IMR-90 (cell line): ENCODE measurements around the gene MORF4L2. TPM values are rescaled to one million over a fixed set of nuclear protein-coding genes. Genes with fewer than 3 reads are reported as not detected.
A peak's percentile ranks its signal among the peaks of the same experiment; 100 is the strongest.

Experiments used
- ATAC-seq: fragments of 200-7000 bp; cut with Tn5 transposase; 2 replicates; pipeline ENCODE4 v1.9.1; 2020; ENCODE audit warnings: low read depth, mild to moderate bottlenecking, moderate library complexity
- BruUV-seq: library from RNA; stranded (reverse); fragments of 400-500 nt; replicated peaks from 2 replicates; lab custom pipeline; 2021; lab: Mats Ljungman, UMichigan
- CTCF ChIA-PET: fragments of 300-600 bp; formaldehyde crosslinking; extraction: SDS; loops from one replicate; lab custom pipeline; 2021; ENCODE audit warnings: antibody characterized with exemption; lab: Yijun Ruan, JAX
- POLR2A ChIA-PET: fragments of 300-600 bp; sonication (Branson Sonifier 250); formaldehyde crosslinking; loops from one replicate; lab custom pipeline; 2022; ENCODE audit warnings: antibody characterized with exemption; ENCODE audit not compliant: unreplicated experiment; lab: Charles Lee
- DNase-seq: peaks from one replicate; pipeline ENCODE4 v3.0.0; 2013
- H2AFZ ChIP-seq: replicated peaks from 2 replicates; pipeline ENCODE3; 2013; ENCODE audit warnings: low read length, mild to moderate bottlenecking; ENCODE audit not compliant: poor library complexity
- H2AK5ac ChIP-seq: 2 replicates; pipeline ENCODE4 v1.6.1; 2013; ENCODE audit warnings: low read depth, low read length, inconsistent platforms
- H2AK9ac ChIP-seq: replicated peaks from 2 replicates; pipeline ENCODE3; 2013; ENCODE audit warnings: mild to moderate bottlenecking, low read depth, low read length, moderate library complexity; ENCODE audit not compliant: poor library complexity
- H2BK120ac ChIP-seq: 2 replicates; pipeline ENCODE4 v1.6.1; 2013; ENCODE audit warnings: low read depth, low read length, inconsistent platforms
- H2BK15ac ChIP-seq: 3 replicates; pipeline ENCODE4 v1.6.1; 2013; ENCODE audit warnings: low read depth, low read length, inconsistent platforms
- H2BK20ac ChIP-seq: 2 replicates; pipeline ENCODE4 v1.6.1; 2013; ENCODE audit warnings: low read depth, mild to moderate bottlenecking, inconsistent platforms, low read length, moderate library complexity
- H2BK5ac ChIP-seq: 2 replicates; pipeline ENCODE4 v1.6.1; 2013; ENCODE audit warnings: mild to moderate bottlenecking, low read depth, low read length, inconsistent platforms; ENCODE audit not compliant: poor library complexity, severe bottlenecking
- H3K14ac ChIP-seq: replicated peaks from 2 replicates; pipeline ENCODE4 v1.6.1; 2013; ENCODE audit warnings: low read depth, low read length, inconsistent platforms
- H3K18ac ChIP-seq: 2 replicates; pipeline ENCODE4 v1.6.1; 2013; ENCODE audit warnings: low read depth, low read length, control low read depth
- H3K23ac ChIP-seq: 2 replicates; pipeline ENCODE4 v1.6.1; 2013; ENCODE audit warnings: low read depth, low read length, inconsistent platforms
- H3K27ac ChIP-seq: 2 replicates; pipeline ENCODE4 v1.5.1; 2013; ENCODE audit warnings: mild to moderate bottlenecking, control low read depth, low read length; ENCODE audit not compliant: insufficient read depth
- H3K27me3 ChIP-seq: 2 replicates; pipeline ENCODE4 v1.6.1; 2013; ENCODE audit warnings: low read length; ENCODE audit not compliant: control insufficient read depth, insufficient read depth
- H3K36me3 ChIP-seq: 2 replicates; pipeline ENCODE4 v1.6.1; 2013; ENCODE audit warnings: low read length, mixed read lengths; ENCODE audit not compliant: control insufficient read depth, insufficient read depth
- H3K4ac ChIP-seq: 2 replicates; pipeline ENCODE4 v1.6.1; 2013; ENCODE audit warnings: low read depth, low read length, inconsistent platforms
- H3K4me1 ChIP-seq: 2 replicates; pipeline ENCODE4 v1.6.1; 2013; ENCODE audit warnings: low read length, mixed read lengths; ENCODE audit not compliant: control insufficient read depth, insufficient read depth
- H3K4me2 ChIP-seq: 2 replicates; pipeline ENCODE4 v1.6.1; 2013; ENCODE audit warnings: low read depth, mild to moderate bottlenecking, control low read depth, low read length, moderate library complexity
- H3K4me3 ChIP-seq: 2 replicates; pipeline ENCODE4 v1.5.1; 2013; ENCODE audit warnings: low read depth, mild to moderate bottlenecking, control low read depth, low read length, moderate library complexity; ENCODE audit not compliant: insufficient read depth
- H3K56ac ChIP-seq: 2 replicates; pipeline ENCODE4 v1.6.1; 2013; ENCODE audit warnings: low read length, inconsistent platforms; ENCODE audit not compliant: insufficient read depth; ENCODE audit errors: extremely low read depth
- H3K79me1 ChIP-seq, 2 experiments: 2 replicates each; pipeline ENCODE4 v1.6.1; 2013; ENCODE audit warnings: low read length in 2 of 2, inconsistent platforms in 1 of 2, low read depth in 1 of 2
- H3K9ac ChIP-seq: 2 replicates; pipeline ENCODE4 v1.6.1; 2013; ENCODE audit warnings: low read depth, low read length, control low read depth
- H3K9me1 ChIP-seq: 2 replicates; pipeline ENCODE4 v1.6.1; 2013; ENCODE audit warnings: low read length, inconsistent platforms; ENCODE audit not compliant: insufficient read depth
- H3K9me3 ChIP-seq: 2 replicates; pipeline ENCODE4 v1.6.1; 2013; ENCODE audit warnings: low read length; ENCODE audit not compliant: control insufficient read depth, insufficient read depth
- H4K20me1 ChIP-seq: 2 replicates; pipeline ENCODE4 v1.6.1; 2013; ENCODE audit warnings: low read length, inconsistent platforms; ENCODE audit not compliant: insufficient read depth
- H4K5ac ChIP-seq: 2 replicates; pipeline ENCODE4 v1.6.1; 2013; ENCODE audit warnings: mild to moderate bottlenecking, low read depth, low read length, control low read depth
- H4K8ac ChIP-seq, 2 experiments: 2 replicates each; pipeline ENCODE4 v1.6.1; 2013; ENCODE audit warnings: low read depth in 2 of 2, low read length in 2 of 2, control low read depth in 1 of 2, inconsistent platforms in 1 of 2
- H4K91ac ChIP-seq: 2 replicates; pipeline ENCODE4 v1.6.1; 2013; ENCODE audit warnings: low read depth, low read length, inconsistent platforms; ENCODE audit not compliant: insufficient read depth
- CEBPB ChIP-seq: IDR thresholded peaks from 2 replicates; pipeline ENCODE4 v1.6.1; 2012; ENCODE audit warnings: low read depth, low read length, improper control_type of control experiment
- CHD1 ChIP-seq: IDR thresholded peaks from 2 replicates; pipeline ENCODE4 v1.6.1; 2012; ENCODE audit warnings: low read depth, low read length, improper control_type of control experiment
- CTCF ChIP-seq: conservative IDR thresholded peaks from 2 replicates; pipeline ENCODE4 v1.5.1; 2012; ENCODE audit warnings: mild to moderate bottlenecking, low read depth, low read length, improper control_type of control experiment
- MAFK ChIP-seq: IDR thresholded peaks from 2 replicates; pipeline ENCODE4 v1.6.1; 2012; ENCODE audit warnings: low read depth, low read length, improper control_type of control experiment
- MAZ ChIP-seq: IDR thresholded peaks from 2 replicates; pipeline ENCODE4 v1.6.1; 2012; ENCODE audit warnings: low read depth, mild to moderate bottlenecking, low read length, improper control_type of control experiment, moderate library complexity, borderline replicate concordance
- MXI1 ChIP-seq: IDR thresholded peaks from 2 replicates; pipeline ENCODE4 v1.6.1; 2012; ENCODE audit warnings: low read depth, mild to moderate bottlenecking, low read length, moderate library complexity, borderline replicate concordance
- POLR2A ChIP-seq: IDR thresholded peaks from 2 replicates; pipeline ENCODE4 v1.6.1; 2012; ENCODE audit warnings: mild to moderate bottlenecking, low read depth, low read length
- RAD21 ChIP-seq: IDR thresholded peaks from 2 replicates; pipeline ENCODE4 v1.6.1; 2012; ENCODE audit warnings: low read length, improper control_type of control experiment
- RCOR1 ChIP-seq: IDR thresholded peaks from 2 replicates; pipeline ENCODE4 v1.6.1; 2012; ENCODE audit warnings: mild to moderate bottlenecking, low read length, improper control_type of control experiment; ENCODE audit not compliant: insufficient replicate concordance
- SMC3 ChIP-seq: fragments of 150-350 bp; IDR thresholded peaks from 2 replicates; pipeline ENCODE4 v1.6.1; 2016; ENCODE audit warnings: low read depth, mild to moderate bottlenecking, antibody characterized with exemption, low read length, moderate library complexity
- USF2 ChIP-seq: fragments of 150-350 bp; IDR thresholded peaks from 2 replicates; pipeline ENCODE4 v1.6.1; 2017; ENCODE audit warnings: mild to moderate bottlenecking, antibody characterized with exemption, low read length, low read depth
- WGBS, 2 experiments: methylation state at CpG; one replicate each; pipeline versions ENCODE4 v1.1.5 to v1.1.7; 2013; ENCODE audit warnings: missing lambda C conversion rate in 2 of 2; ENCODE audit not compliant: insufficient read length in 1 of 2; ENCODE audit errors: extremely low coverage in 2 of 2; 5-methylcytosine and 5-hydroxymethylcytosine counted together
- dilution Hi-C: fragments of 300-500 bp; cut with HindIII; formaldehyde crosslinking; loops from one replicate; pipeline ENCODE4 v1.14.3; 2018; ENCODE audit warnings: low sequenced_read_pairs; ENCODE audit not compliant: unreplicated experiment
- in situ Hi-C: fragments of 300-500 bp; cut with MboI; formaldehyde crosslinking; loops from 3 replicates; pipeline ENCODE4 v1.14.3; 2019; ENCODE audit warnings: low sequenced_read_pairs, inconsistent platforms, mixed read lengths
- intact Hi-C: fragments of 100-400 bp; cut with micrococcal nuclease; formaldehyde crosslinking; loops from 2 replicates; pipeline ENCODE4 v1.10.0; 2022
- polyA plus RNA-seq, 3 experiments: library from polyadenylated mRNA; depleted of rRNA; stranded (reverse); fragments of >200 nt; gene quantifications; 2 replicates each; pipeline ENCODE4 v1.2.3, GENCODE V29; 2012; ENCODE audit warnings: low replicate concordance in 1 of 3
- total RNA-seq: library from RNA; depleted of rRNA; stranded (reverse); fragments of >200 nt; gene quantifications from 2 replicates; pipeline ENCODE4 v1.2.3, GENCODE V29; 2012

Gene MORF4L2
- total and polyA plus RNA-seq, 2 of the 4 experiments (the other 2 are of a cell fraction): 795 to 1,218 TPM

GRCh38 chrX:103688946-103689345 lies 2.4 kb upstream of the MORF4L2 start:
- no peak overlapping the region for H2BK15ac ChIP-seq
- peaks cover under 1% of the 10 kb centered on the region for H3K36me3 ChIP-seq
- no peak overlapping the region for H3K23ac ChIP-seq
- no peak overlapping the region for H3K18ac ChIP-seq
- WGBS, 2 experiments: no CpG with 5 or more reads among the region's 4 CpGs
- H3K27ac ChIP-seq: no peak overlapping the region
- H3K4me3 ChIP-seq: no peak overlapping the region
- H3K9ac ChIP-seq: no peak overlapping the region
- H3K9me1 ChIP-seq: no peaks in the 10 kb centered on the region
- H3K4me2 ChIP-seq: no peak overlapping the region
- no TSS peak for BruUV-seq
- H3K27me3 ChIP-seq: peaks cover 8% of the 10 kb centered on the region; the same call in 1 of the 2 replicates
- ChIA-PET CTCF (no interaction called here), POLR2A (no interaction called here)
- H4K8ac ChIP-seq: peak overlapping the region in 1 of 2 experiments; percentile 31; a peak in 1 of 4 replicates
- H4K20me1 ChIP-seq: peaks cover 9% of the 10 kb centered on the region; the same call in 1 of the 2 replicates
- no peak overlapping the region for H2AK9ac ChIP-seq
- no peaks in the 10 kb centered on the region for H3K9me3 ChIP-seq
- no peak overlapping the region for H2AK5ac ChIP-seq
- no peak overlapping the region for H3K56ac ChIP-seq
- H4K91ac ChIP-seq: no peak overlapping the region
- H2AFZ ChIP-seq: no peak overlapping the region
- TF ChIP-seq RCOR1 (no peak), CEBPB (no peak), MAZ (no peak), MXI1 (no peak), USF2 (no peak), SMC3 (peak; percentile 42), RAD21 (peak; percentile 52), CHD1 (no peak), POLR2A (no peak), MAFK (no peak), CTCF (peak; percentile 68)
- no peak overlapping the region for H3K14ac ChIP-seq
- no peak overlapping the region for H4K5ac ChIP-seq
- H3K79me1 ChIP-seq: no peaks in the 10 kb centered on the region
- ATAC-seq: no peak
- DNase-seq: peak; percentile 44
- intact Hi-C loops (loop anchor here (1.0 to 5.0 kb wide), 6 partner anchors 85 to 448 kb away; partner anchors contain the start of genes TCEAL4 and ZCCHC18), dilution Hi-C loops (no loop called here), in situ Hi-C loops (loop anchor here (25.0 kb wide), 1 partner anchor 448 kb away; no protein-coding TSS in a partner anchor)
- H2BK120ac ChIP-seq: no peak overlapping the region
- no peaks in the 10 kb centered on the region for H3K4me1 ChIP-seq
- no peak overlapping the region for H3K4ac ChIP-seq
- H2BK20ac ChIP-seq: no peak overlapping the region
- H2BK5ac ChIP-seq: no peak overlapping the region
